WTC11 (cell line): ENCODE data around the gene PRDX2.
"Not testable (repeated sequence)": the region's sequence is repeated elsewhere in the genome, so short reads cannot be mapped to it uniquely, and the experiment has no call there.

Source experiments
- CBFB ChIP-seq: sonication (generic); formaldehyde crosslinking; IDR thresholded peaks from 2 replicates; pipeline ENCODE4 v1.8.1; 2022; ENCODE audit warnings: mild to moderate bottlenecking, low read depth, missing genetic modification reagents
- CREB1 ChIP-seq: sonication (generic); formaldehyde crosslinking; IDR thresholded peaks from 2 replicates; pipeline ENCODE4 v1.8.0; 2023; ENCODE audit warnings: mild to moderate bottlenecking, missing genetic modification reagents
- CTCF ChIP-seq: fragments of 200-600 bp; IDR thresholded peaks from 2 replicates; pipeline ENCODE4 v1.8.0; 2022; ENCODE audit warnings: antibody characterized with exemption
- E2F4 ChIP-seq: sonication (generic); formaldehyde crosslinking; IDR thresholded peaks from 2 replicates; pipeline ENCODE4 v1.8.1; 2022; ENCODE audit warnings: low read depth, mild to moderate bottlenecking, moderate library complexity, missing genetic modification reagents, borderline replicate concordance
- ELF4 ChIP-seq: sonication (generic); formaldehyde crosslinking; IDR thresholded peaks from 2 replicates; pipeline ENCODE4 v1.8.1; 2022; ENCODE audit warnings: low read depth, mild to moderate bottlenecking, moderate library complexity, missing genetic modification reagents
- FOXK1 ChIP-seq: sonication (generic); formaldehyde crosslinking; IDR thresholded peaks from 2 replicates; pipeline ENCODE4 v1.8.0; 2022; ENCODE audit warnings: mild to moderate bottlenecking, moderate library complexity, missing genetic modification reagents
- HMGA2 ChIP-seq: fragments of 250-450 bp; sonication (Bioruptor Pico); IDR thresholded peaks from 2 replicates; pipeline ENCODE4 v1.4.0; 2021; ENCODE audit warnings: mild to moderate bottlenecking, moderate library complexity
- JUN ChIP-seq: sonication (generic); formaldehyde crosslinking; IDR thresholded peaks from 2 replicates; pipeline ENCODE4 v1.8.0; 2023; ENCODE audit warnings: mild to moderate bottlenecking, missing genetic modification reagents
- MAX ChIP-seq: sonication (generic); formaldehyde crosslinking; IDR thresholded peaks from 2 replicates; pipeline ENCODE4 v1.8.0; 2022; ENCODE audit warnings: mild to moderate bottlenecking, missing genetic modification reagents
- NFYB ChIP-seq: sonication (generic); formaldehyde crosslinking; conservative IDR thresholded peaks from 2 replicates; pipeline ENCODE4 v1.8.0; 2022; ENCODE audit warnings: low read depth, missing genetic modification reagents
- SP1 ChIP-seq: sonication (generic); formaldehyde crosslinking; conservative IDR thresholded peaks from 2 replicates; pipeline ENCODE4 v1.8.1; 2022; ENCODE audit warnings: missing genetic modification reagents
- ZNF138 ChIP-seq: sonication (generic); formaldehyde crosslinking; conservative IDR thresholded peaks from 2 replicates; pipeline ENCODE4 v1.8.1; 2022; ENCODE audit warnings: mild to moderate bottlenecking, moderate library complexity, missing genetic modification reagents
- TF ChIP-seq, protein P1 (sequence below): sonication (generic); formaldehyde crosslinking; IDR thresholded peaks from 2 replicates; pipeline ENCODE4 v1.8.1; 2023; ENCODE audit warnings: mild to moderate bottlenecking, missing genetic modification reagents, moderate library complexity
- TF ChIP-seq, protein P2 (sequence below): sonication (generic); formaldehyde crosslinking; IDR thresholded peaks from 2 replicates; pipeline ENCODE4 v1.8.0; 2022; ENCODE audit warnings: mild to moderate bottlenecking, missing genetic modification reagents

DNA sequence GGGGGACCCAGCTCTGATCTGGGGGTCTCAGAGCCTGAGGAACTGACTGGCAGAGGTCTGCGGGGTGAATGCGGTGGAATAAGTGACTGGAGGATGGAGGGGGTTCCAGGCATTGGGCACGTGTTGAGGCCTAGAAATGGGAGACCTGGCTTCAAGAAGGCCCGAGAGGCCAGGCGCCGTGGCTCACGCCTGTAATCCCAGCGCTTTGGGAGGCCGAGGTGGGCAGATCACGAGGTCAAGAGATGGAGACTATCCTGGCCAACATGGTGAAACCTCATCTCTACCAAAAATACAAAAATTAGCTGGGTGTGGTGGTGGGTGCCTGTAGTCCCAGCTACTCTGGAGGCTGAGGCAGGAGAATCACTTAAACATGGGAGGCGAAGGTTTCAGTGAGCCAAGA, 16.2 kb upstream of the PRDX2 start:
- not testable (repeated sequence) for TF ChIP-seq FOXK1 (CRISPR knock-in tag); CTCF; MAX (CRISPR knock-in tag); ZNF138 (CRISPR knock-in tag); JUN (CRISPR knock-in tag); ELF4 (CRISPR knock-in tag); SP1 (CRISPR knock-in tag); CBFB; HMGA2 (CRISPR knock-in tag); CREB1; E2F4; NFYB (CRISPR knock-in tag)
- TF ChIP-seq, protein P1, sequence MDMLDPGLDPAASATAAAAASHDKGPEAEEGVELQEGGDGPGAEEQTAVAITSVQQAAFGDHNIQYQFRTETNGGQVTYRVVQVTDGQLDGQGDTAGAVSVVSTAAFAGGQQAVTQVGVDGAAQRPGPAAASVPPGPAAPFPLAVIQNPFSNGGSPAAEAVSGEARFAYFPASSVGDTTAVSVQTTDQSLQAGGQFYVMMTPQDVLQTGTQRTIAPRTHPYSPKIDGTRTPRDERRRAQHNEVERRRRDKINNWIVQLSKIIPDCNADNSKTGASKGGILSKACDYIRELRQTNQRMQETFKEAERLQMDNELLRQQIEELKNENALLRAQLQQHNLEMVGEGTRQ: not testable (repeated sequence)
- TF ChIP-seq, protein P2, sequence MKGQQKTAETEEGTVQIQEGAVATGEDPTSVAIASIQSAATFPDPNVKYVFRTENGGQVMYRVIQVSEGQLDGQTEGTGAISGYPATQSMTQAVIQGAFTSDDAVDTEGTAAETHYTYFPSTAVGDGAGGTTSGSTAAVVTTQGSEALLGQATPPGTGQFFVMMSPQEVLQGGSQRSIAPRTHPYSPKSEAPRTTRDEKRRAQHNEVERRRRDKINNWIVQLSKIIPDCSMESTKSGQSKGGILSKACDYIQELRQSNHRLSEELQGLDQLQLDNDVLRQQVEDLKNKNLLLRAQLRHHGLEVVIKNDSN (CRISPR knock-in tag): not testable (repeated sequence)
